RWPE1 (cell line): ENCODE measurements around the gene IFNAR2.
"Not testable (repeated sequence)": the region's sequence is repeated elsewhere in the genome, so short reads cannot be mapped to it uniquely, and the experiment has no call there.

Experiments
- CTCF ChIA-PET: fragments of 350-600 bp; sonication (Branson Sonifier 250); formaldehyde crosslinking; extraction: SDS; loops from one replicate; lab custom pipeline; 2021; lab: Yijun Ruan, JAX
- POLR2A ChIA-PET: fragments of 400-600 bp; formaldehyde crosslinking; extraction: SDS; loops from one replicate; lab custom pipeline; 2020; ENCODE audit warnings: antibody characterized with exemption; ENCODE audit not compliant: low non-redundant PET; lab: Yijun Ruan, JAX
- DNase-seq: peaks from one replicate; pipeline ENCODE4 v3.0.0; 2012; ENCODE audit warnings: low spot score
- H3K27ac ChIP-seq: fragments of 450-650 bp; 2 replicates; pipeline ENCODE4 v1.5.1; 2017
- CTCF ChIP-seq: fragments of 450-650 bp; conservative IDR thresholded peaks from 2 replicates; pipeline ENCODE4 v1.5.1; 2017; ENCODE audit warnings: low read depth, mild to moderate bottlenecking

Gene IFNAR2

GRCh38 chr21:33211732-33212131 lies 18.0 kb upstream of the IFNAR2 start:
- no peak overlapping the region for H3K27ac ChIP-seq
- no peak for DNase-seq
- CTCF ChIA-PET, result no interaction called here
- POLR2A ChIA-PET, result no interaction called here
- TF ChIP-seq CTCF, result no peak

GRCh38 chr21:33212159-33212851 lies 17.4 kb upstream of the IFNAR2 start:
- CTCF ChIA-PET, result interaction anchor here (0.8 kb wide), 1 partner anchor 324 kb away, joined by 3 read pairs; no protein-coding TSS in a partner anchor
- no peak overlapping the region for H3K27ac ChIP-seq
- no peak for TF ChIP-seq CTCF
- no peak for DNase-seq
- POLR2A ChIA-PET, result no interaction called here

- POLR2A ChIA-PET, result no interaction called here
- H3K27ac ChIP-seq, result no peak overlapping the region
- TF ChIP-seq CTCF, result no peak
- CTCF ChIA-PET, result interaction anchor here (0.6 kb wide), 1 partner anchor 11 kb away, joined by 3 read pairs; no protein-coding TSS in a partner anchor
- no peak for DNase-seq
Observed at GRCh38 chr21:33214056-33214455, 15.7 kb upstream of the IFNAR2 start.

GRCh38 chr21:33217138-33217520 lies 12.6 kb upstream of the IFNAR2 start:
- ChIA-PET CTCF (no interaction called here), POLR2A (no interaction called here)
- no peak overlapping the region for H3K27ac ChIP-seq
- TF ChIP-seq CTCF, result no peak
- no peak for DNase-seq

GRCh38 chr21:33219300-33219699 lies 10.4 kb upstream of the IFNAR2 start:
- no peak for DNase-seq
- no peak overlapping the region for H3K27ac ChIP-seq
- ChIA-PET POLR2A (no interaction called here), CTCF (no interaction called here)
- no peak for TF ChIP-seq CTCF

GRCh38 chr21:33219954-33220353 lies 9.8 kb upstream of the IFNAR2 start:
- DNase-seq, result no peak
- no peak overlapping the region for H3K27ac ChIP-seq
- TF ChIP-seq CTCF, result no peak
- POLR2A ChIA-PET, result no interaction called here
- CTCF ChIA-PET, result no interaction called here

- CTCF ChIA-PET, POLR2A ChIA-PET, DNase-seq, H3K27ac ChIP-seq: not testable (repeated sequence)
Observed at GRCh38 chr21:33225376-33225775, 4.4 kb upstream of the IFNAR2 start.
